Ovary (tissue), 9 donors: ENCODE data around the gene TRMT61B. TPM values are rescaled to one million over a fixed set of nuclear protein-coding genes. Genes with fewer than 3 reads are reported as not detected.

Source experiments
- DNase-seq, 5 donors: peaks; one replicate each; pipeline ENCODE4 v3.0.0-alpha.2; 2019 to 2020
- H3K27ac ChIP-seq, 2 donors: fragments of 200-600 bp; one replicate each; pipeline versions ENCODE4 v1.5.1 to v1.8.0; 2019 to 2022
- H3K27me3 ChIP-seq: fragments of 200-600 bp; one replicate; pipeline ENCODE4 v1.8.0; 2022
- H3K36me3 ChIP-seq: fragments of 200-600 bp; sonication (generic); one replicate; pipeline ENCODE4 v1.5.1; 2019
- H3K4me1 ChIP-seq: one replicate; pipeline ENCODE4 v1.8.1; 2013; ENCODE audit warnings: mild to moderate bottlenecking, moderate library complexity; ENCODE audit not compliant: insufficient read depth
- H3K4me3 ChIP-seq: fragments of 200-600 bp; sonication (generic); one replicate; pipeline ENCODE4 v1.5.1; 2017
- H3K9me3 ChIP-seq, 2 donors: fragments of 200-600 bp in 1 of 2; sonication (generic) in 1 of 2; one replicate each; pipeline versions ENCODE4 v1.5.1 to v1.8.1; 2013 to 2019; ENCODE audit warnings: mild to moderate bottlenecking in 1 of 2, moderate library complexity in 1 of 2
- EP300 ChIP-seq: sonication (generic); formaldehyde crosslinking; IDR thresholded peaks from one replicate; pipeline ENCODE4 v1.6.1; 2017; ENCODE audit warnings: antibody characterized with exemption
- POLR2A ChIP-seq: fragments of 450-650 bp; IDR thresholded peaks from one replicate; pipeline ENCODE4 v1.6.1; 2017; ENCODE audit warnings: antibody characterized with exemption, mild to moderate bottlenecking, moderate library complexity
- WGBS, 3 donors: extraction: QIAGEN DNeasy Blood & Tissue Kit in 1 of 3; methylation state at CpG; one replicate each; pipeline versions ENCODE4 v1.1.5 to v1.1.7; 2013 to 2017; 5-methylcytosine and 5-hydroxymethylcytosine counted together
- intact Hi-C, 4 donors: fragments of 100-400 bp; cut with DNase I; formaldehyde crosslinking; loops; one replicate each; pipeline versions ENCODE4 v1.11.0 to v1.15.1; 2022 to 2023
- polyA plus RNA-seq, 2 donors: library from polyadenylated mRNA; stranded (reverse); fragments of 200-250 nt in 1 of 2; fragments of 350-450 nt in 1 of 2; fragmentation: Illumina TruSeq in 1 of 2; extraction: RNeasy Lipid Tissue Mini Kit (QIAGEN cat#74804) in 1 of 2; gene quantifications; one replicate each; pipeline ENCODE4 v1.2.3, GENCODE V29; 2013 to 2014
- total RNA-seq, 7 donors: library from RNA; depleted of rRNA in 2 of 7; stranded (reverse); fragments of >200 nt in 2 of 7; fragmentation: NEBNext Ultra II Directional in 3 of 7; extraction: Animal tissue kit (Norgen Biotek cat#: 25700) in 3 of 7; gene quantifications; one replicate each; pipeline versions ENCODE4 v1.1.0 to v1.2.4, GENCODE V29; 2016 to 2023
- TF ChIP-seq, protein P1 (sequence below), 3 donors: fragments of 450-650 bp in 2 of 3; fragments of 200-600 bp in 1 of 3; IDR thresholded peaks; one replicate each; pipeline versions ENCODE4 v1.5.1 to v1.8.0; 2016 to 2022; ENCODE audit warnings: antibody characterized with exemption in 3 of 3, mild to moderate bottlenecking in 1 of 3
- donor health status: DM: no; HTN: no; CAD: no; lungs with moderate emphysema.
- donor health status: DM: no; HTN: no; CAD: no.
- donor health status: Bipolar disorder and iron deficiency.
- donor health status: DM: yes; HTN: yes; CAD: no.
- donor health status: DM: no; HTN: no; CAD: no.
- donor health status: DM: yes; HTN: yes; CAD: no.

The TRMT61B gene
- total and polyA plus RNA-seq, 9 donors, result 8.1 to 18.4 (median 13.1) TPM

DNA sequence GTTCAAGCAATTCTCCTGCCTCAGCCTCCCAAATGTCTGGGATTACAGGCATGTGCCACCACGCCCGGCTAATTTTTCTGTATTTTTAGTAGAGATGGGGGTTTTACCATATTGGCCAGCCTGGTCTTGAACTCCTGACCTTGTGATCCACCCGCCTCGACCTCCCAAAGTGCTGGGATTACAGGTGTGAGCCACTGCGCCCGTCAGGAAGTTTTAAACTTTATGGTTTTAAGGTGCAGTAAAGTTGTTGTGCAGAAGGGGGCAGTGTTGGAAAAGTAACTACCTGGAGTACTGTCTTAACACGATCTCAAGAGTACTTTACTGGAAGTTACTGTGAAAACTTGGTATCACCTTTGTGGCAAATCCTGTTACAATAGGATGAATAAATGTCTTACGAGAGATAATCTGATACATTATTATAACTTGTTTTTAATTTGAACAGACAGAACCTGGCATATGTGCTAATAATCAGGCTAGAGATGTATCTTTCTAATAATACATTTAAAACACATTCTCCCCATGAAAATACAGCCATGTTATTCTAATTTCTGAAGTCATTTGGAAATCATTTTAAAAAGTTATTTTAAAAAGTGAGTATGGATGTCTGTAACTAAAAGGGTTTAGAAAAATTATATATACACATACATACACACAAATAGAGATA lies 48.7 kb downstream of the TRMT61B start:
- intact Hi-C loops, result no loop called here
- Histone ChIP-seq H3K36me3 (no peaks in the 10 kb centered on the region), H3K27ac (no peak overlapping the region), H3K4me1 (no peaks in the 10 kb centered on the region), H3K27me3 (no peaks in the 10 kb centered on the region), H3K9me3 (no peaks in the 10 kb centered on the region), H3K4me3 (no peak overlapping the region)
- DNase-seq, result peak in 3 of 5 donors; percentile 25 to 55 (median 34)
- TF ChIP-seq EP300, result no peak
- TF ChIP-seq, protein P1, sequence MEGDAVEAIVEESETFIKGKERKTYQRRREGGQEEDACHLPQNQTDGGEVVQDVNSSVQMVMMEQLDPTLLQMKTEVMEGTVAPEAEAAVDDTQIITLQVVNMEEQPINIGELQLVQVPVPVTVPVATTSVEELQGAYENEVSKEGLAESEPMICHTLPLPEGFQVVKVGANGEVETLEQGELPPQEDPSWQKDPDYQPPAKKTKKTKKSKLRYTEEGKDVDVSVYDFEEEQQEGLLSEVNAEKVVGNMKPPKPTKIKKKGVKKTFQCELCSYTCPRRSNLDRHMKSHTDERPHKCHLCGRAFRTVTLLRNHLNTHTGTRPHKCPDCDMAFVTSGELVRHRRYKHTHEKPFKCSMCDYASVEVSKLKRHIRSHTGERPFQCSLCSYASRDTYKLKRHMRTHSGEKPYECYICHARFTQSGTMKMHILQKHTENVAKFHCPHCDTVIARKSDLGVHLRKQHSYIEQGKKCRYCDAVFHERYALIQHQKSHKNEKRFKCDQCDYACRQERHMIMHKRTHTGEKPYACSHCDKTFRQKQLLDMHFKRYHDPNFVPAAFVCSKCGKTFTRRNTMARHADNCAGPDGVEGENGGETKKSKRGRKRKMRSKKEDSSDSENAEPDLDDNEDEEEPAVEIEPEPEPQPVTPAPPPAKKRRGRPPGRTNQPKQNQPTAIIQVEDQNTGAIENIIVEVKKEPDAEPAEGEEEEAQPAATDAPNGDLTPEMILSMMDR (IDR thresholded peaks at IDR 0.05), result peak; percentile 36 to 59 (median 41)
- 3 to 7% (median 5%) methylated on average over 8 of the region's 8 CpGs for WGBS, 3 donors

- TF ChIP-seq, protein P1 (IDR thresholded peaks at IDR 0.05), result no peak
- TF ChIP-seq POLR2A (no peak), EP300 (no peak)
- 85 to 93% (median 87%) methylated on average over 3 of the region's 3 CpGs for WGBS, 3 donors
These were observed 52.1 kb downstream of the TRMT61B start for GRCh38 chr2:28818053-28818452.

DNA sequence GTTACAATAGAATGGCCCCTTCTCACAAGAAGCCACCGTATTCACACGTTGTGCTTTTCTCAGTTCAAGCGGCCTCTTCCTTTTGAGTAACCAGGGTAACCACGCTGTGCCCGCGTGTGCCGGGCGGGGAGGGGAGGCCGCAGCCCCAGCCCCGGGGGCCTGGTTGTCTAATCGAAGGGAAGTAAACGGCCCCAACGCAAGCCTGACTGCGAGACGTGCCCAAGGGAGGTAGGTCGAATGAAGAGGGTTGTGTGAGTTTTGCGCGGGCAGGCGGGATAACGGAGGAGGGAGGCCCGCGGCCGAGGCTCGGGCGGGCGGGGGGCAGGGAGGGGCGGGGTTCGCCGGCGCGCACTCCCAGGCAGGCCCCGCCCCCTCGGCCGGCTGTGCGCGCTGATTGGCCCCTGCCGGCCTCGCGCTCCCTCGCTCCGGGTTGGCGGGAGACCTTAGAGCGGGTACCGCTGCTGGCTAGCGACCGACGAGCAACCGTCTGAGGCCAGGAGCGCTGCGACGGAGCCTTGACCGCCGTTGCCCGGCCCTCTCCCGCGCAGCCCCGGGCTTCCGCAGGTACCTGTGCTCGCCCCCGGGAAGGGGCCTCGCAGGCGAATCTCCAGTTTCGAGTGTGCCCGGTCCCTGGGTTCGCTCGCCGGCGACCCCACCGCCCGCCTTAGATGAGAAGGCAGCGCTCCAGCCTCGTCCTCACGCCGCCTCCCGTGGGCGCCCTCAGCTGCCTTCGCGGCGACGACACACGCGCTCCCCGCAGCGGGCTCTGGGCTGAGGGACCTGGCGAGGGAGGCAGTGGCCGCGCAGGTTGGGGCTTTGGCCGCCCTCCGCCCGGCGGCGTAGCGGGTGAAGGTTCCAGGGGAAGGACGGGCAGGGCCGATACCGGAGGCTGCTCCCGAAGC lies 59.5 kb downstream of the TRMT61B start, which contains the start of gene SPDYA:
Gene SPDYA, plus strand, starts transcription at position 451 of the 902 bp plus-strand sequence. CDS start 5,181 bp downstream, outside the sequence.
- peak within 1 kb of the TSS; percentile 38 for H3K4me3 ChIP-seq
- TF ChIP-seq, protein P1 (IDR thresholded peaks at IDR 0.05), result peak in 1 of 3 donors; percentile 8
- no peak for TF ChIP-seq POLR2A
- intact Hi-C loops, result no loop called here
- peak; percentile 75 to 84 (median 78) for DNase-seq
- 1 to 3% (median 2%) methylated on average over 58 to 97 of the region's 97 CpGs for WGBS, 3 donors
- H3K4me1 ChIP-seq, result no peaks in the 10 kb centered on the region
- no peak within 1 kb of the TSS for H3K27ac ChIP-seq
- no peaks in the 10 kb centered on the region for H3K9me3 ChIP-seq
- no peaks in the 10 kb centered on the region for H3K36me3 ChIP-seq
- H3K27me3 ChIP-seq, result no peaks in the 10 kb centered on the region

More at GRCh38 chr2:28818053-28818452, 52.1 kb downstream of the TRMT61B start:
- no peak overlapping the region for H3K27ac ChIP-seq
- H3K9me3 ChIP-seq, result no peaks in the 10 kb centered on the region
- no peaks in the 10 kb centered on the region for H3K27me3 ChIP-seq
- no peaks in the 10 kb centered on the region for H3K4me1 ChIP-seq
- intact Hi-C loops, result no loop called here
- no peaks in the 10 kb centered on the region for H3K36me3 ChIP-seq
- no peak overlapping the region for H3K4me3 ChIP-seq
- no peak for DNase-seq

DNA sequence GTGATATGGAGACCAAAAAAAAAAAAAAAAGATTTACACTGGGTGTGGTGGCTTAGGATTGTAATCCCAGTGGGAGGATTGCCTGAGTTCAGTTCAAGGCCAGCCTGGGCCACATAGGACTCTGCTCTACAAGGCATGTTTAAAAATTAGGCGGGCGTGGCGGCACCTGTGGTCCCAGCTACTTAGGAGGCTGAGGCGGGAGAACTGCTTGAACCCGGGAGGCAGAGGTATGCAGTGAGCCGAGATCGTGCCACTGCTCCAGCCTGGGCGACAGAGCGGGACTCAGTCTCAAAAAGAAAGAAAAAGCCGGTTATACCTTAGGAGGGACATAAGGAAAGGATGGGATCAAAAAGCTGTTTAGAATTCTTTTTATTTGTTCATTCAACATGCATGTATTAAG lies 60.2 kb downstream of the TRMT61B start:
- DNase-seq, result no peak
- 55 to 60% (median 59%) methylated on average over 10 of the region's 10 CpGs for WGBS, 3 donors
- no peak overlapping the region for H3K27ac ChIP-seq
- no peak overlapping the region for H3K4me3 ChIP-seq
- no peaks in the 10 kb centered on the region for H3K9me3 ChIP-seq
- intact Hi-C loops, result no loop called here
- H3K27me3 ChIP-seq, result no peaks in the 10 kb centered on the region
- no peaks in the 10 kb centered on the region for H3K36me3 ChIP-seq
- no peak for TF ChIP-seq EP300
- TF ChIP-seq POLR2A, result no peak
- TF ChIP-seq, protein P1 (IDR thresholded peaks at IDR 0.05), result no peak
- H3K4me1 ChIP-seq, result no peaks in the 10 kb centered on the region
